Calu3 (cell line): ENCODE results near the gene RTN4IP1. TPM values are rescaled to one million over a fixed set of nuclear protein-coding genes. Genes with fewer than 3 reads are reported as not detected.

Source experiments
- BruUV-seq: library from RNA; stranded (reverse); fragments of 400-500 nt; replicated peaks from 2 replicates; lab custom pipeline; 2021; lab: Mats Ljungman, UMichigan
- CTCF ChIA-PET: fragments of 300-600 bp; sonication (Branson Sonifier 250); formaldehyde crosslinking; loops from one replicate; lab custom pipeline; 2022; ENCODE audit warnings: antibody characterized with exemption; lab: Charles Lee
- DNase-seq: peaks from one replicate; pipeline ENCODE4 v3.0.0; 2022
- H3K27ac Mint-ChIP-seq: one replicate; pipeline ENCODE4 v1.8.0; 2022; ENCODE audit warnings: mixed read lengths; ENCODE audit not compliant: unreplicated experiment
- H3K27me3 Mint-ChIP-seq: one replicate; pipeline ENCODE4 v1.8.0; 2022; ENCODE audit warnings: mixed read lengths; ENCODE audit not compliant: unreplicated experiment
- H3K36me3 Mint-ChIP-seq: one replicate; pipeline ENCODE4 v1.8.0; 2022; ENCODE audit warnings: mild to moderate bottlenecking, moderate library complexity, mixed read lengths; ENCODE audit not compliant: insufficient read depth, unreplicated experiment
- H3K4me1 Mint-ChIP-seq: one replicate; pipeline ENCODE4 v1.8.0; 2022; ENCODE audit warnings: mild to moderate bottlenecking, low read depth, mixed read lengths; ENCODE audit not compliant: unreplicated experiment
- H3K4me3 Mint-ChIP-seq: one replicate; pipeline ENCODE4 v1.8.0; 2022; ENCODE audit warnings: mild to moderate bottlenecking, low read depth, moderate library complexity, mixed read lengths; ENCODE audit not compliant: unreplicated experiment
- H3K9me3 Mint-ChIP-seq: one replicate; pipeline ENCODE4 v1.8.0; 2022; ENCODE audit warnings: low read depth, mixed read lengths; ENCODE audit not compliant: unreplicated experiment
- intact Hi-C: fragments of 100-400 bp; cut with micrococcal nuclease; formaldehyde crosslinking; loops from one replicate; pipeline ENCODE4 v1.10.0; 2022; ENCODE audit not compliant: unreplicated experiment
- total RNA-seq: library from RNA; stranded (reverse); gene quantifications from 2 replicates; pipeline ENCODE4 v1.2.3, GENCODE V29; 2022
- TF ChIP-seq, protein P1 (sequence below): fragments of 200-600 bp; IDR thresholded peaks from one replicate; pipeline ENCODE4 v1.8.0; 2022; ENCODE audit warnings: antibody characterized with exemption; ENCODE audit not compliant: unreplicated experiment

The RTN4IP1 gene
- total RNA-seq, 1 experiment from 2014 or later: 18.8 TPM

DNA sequence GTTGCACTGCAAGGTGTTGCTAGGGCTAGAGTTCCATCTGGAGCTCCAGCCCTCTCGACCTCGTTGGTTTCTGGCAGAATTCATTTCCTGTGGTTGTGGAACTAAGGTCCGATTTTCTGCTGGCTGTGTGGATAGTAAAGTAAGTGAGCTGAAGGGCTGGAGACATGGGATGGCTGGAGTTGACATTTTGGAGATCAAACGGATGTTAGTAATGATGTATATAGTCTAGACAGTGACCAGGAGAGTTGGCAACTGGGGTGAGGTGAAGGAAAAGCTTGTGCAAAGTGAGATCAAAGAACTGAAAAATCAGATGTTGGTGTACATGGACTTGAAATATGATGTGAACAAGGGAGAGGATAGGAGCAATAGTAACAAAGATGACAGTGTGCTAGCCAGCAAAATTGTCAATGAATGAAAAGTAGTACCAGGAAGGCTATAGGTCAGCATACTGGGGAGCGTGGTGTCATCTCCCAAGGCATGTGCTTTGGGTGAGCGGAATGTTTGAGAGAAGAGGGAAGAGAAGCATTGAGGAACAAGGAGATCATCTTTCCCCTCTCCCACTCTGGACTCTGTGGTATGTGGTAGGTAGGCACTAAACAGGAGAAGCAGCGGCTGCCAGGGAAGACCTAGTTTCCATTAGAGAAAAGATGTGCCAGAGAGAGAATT lies 7.9 kb upstream of the RTN4IP1 start:
- TF ChIP-seq, protein P1, sequence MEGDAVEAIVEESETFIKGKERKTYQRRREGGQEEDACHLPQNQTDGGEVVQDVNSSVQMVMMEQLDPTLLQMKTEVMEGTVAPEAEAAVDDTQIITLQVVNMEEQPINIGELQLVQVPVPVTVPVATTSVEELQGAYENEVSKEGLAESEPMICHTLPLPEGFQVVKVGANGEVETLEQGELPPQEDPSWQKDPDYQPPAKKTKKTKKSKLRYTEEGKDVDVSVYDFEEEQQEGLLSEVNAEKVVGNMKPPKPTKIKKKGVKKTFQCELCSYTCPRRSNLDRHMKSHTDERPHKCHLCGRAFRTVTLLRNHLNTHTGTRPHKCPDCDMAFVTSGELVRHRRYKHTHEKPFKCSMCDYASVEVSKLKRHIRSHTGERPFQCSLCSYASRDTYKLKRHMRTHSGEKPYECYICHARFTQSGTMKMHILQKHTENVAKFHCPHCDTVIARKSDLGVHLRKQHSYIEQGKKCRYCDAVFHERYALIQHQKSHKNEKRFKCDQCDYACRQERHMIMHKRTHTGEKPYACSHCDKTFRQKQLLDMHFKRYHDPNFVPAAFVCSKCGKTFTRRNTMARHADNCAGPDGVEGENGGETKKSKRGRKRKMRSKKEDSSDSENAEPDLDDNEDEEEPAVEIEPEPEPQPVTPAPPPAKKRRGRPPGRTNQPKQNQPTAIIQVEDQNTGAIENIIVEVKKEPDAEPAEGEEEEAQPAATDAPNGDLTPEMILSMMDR: no peak
- peaks cover 3% of the 10 kb centered on the region for H3K36me3 Mint-ChIP-seq
- no peak overlapping the region for H3K27ac Mint-ChIP-seq
- peaks cover 12% of the 10 kb centered on the region for H3K4me1 Mint-ChIP-seq
- H3K4me3 Mint-ChIP-seq: no peak overlapping the region
- H3K9me3 Mint-ChIP-seq: no peaks in the 10 kb centered on the region
- DNase-seq: no peak
- no peaks in the 10 kb centered on the region for H3K27me3 Mint-ChIP-seq
- CTCF ChIA-PET: no interaction called here
- intact Hi-C loops: no loop called here
- BruUV-seq: no TSS peak

DNA sequence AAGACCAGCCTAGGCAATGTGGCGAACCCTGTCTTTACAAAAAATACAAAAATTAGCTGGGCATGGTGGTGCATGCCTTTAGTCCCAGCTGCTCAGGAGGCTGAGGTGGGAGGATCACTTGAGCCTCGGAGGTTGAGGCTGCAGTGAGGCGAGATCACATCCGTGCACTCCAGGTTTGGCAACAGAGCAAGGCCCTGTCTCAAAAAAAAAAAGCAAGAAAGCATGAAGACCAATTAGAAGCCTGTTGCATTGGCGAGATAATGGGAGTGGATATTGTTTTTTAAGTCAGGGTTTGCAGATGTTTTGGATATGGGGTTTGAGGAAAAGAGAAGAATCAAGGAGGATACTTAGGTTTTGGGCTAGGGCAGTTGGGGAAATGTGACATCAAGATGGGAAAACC lies 5.3 kb upstream of the RTN4IP1 start:
- H3K27ac Mint-ChIP-seq: no peak overlapping the region
- no peak overlapping the region for H3K4me3 Mint-ChIP-seq
- intact Hi-C loops: no loop called here
- TF ChIP-seq, protein P1: no peak
- CTCF ChIA-PET: no interaction called here
- H3K4me1 Mint-ChIP-seq: peaks cover 12% of the 10 kb centered on the region
- no peaks in the 10 kb centered on the region for H3K27me3 Mint-ChIP-seq
- H3K36me3 Mint-ChIP-seq: peaks cover 10% of the 10 kb centered on the region
- no peak for DNase-seq
- BruUV-seq: no TSS peak
- H3K9me3 Mint-ChIP-seq: no peaks in the 10 kb centered on the region

DNA sequence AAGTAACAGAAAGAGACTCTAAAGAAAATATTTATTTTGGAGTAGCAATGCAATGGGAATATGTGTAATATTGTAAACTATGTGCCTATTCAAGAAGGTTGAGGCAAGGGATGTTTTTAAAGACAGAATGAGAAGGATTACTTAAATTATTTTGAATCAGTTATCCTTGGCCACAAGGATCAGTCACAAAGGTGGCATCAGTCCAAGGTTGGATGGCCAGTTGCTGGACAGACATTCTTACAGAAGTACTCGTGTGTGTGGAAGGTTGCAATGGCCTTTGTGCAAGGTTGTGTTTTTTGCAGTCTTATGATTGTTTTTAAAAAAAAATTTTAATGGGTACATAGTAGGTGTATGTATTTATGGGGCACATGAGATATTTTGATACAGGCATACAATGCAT lies 2.0 kb upstream of the RTN4IP1 start:
- CTCF ChIA-PET: no interaction called here
- Mint-ChIP-seq H3K9me3 (no peaks in the 10 kb centered on the region), H3K4me3 (no peak overlapping the region), H3K4me1 (peaks cover 9% of the 10 kb centered on the region), H3K27me3 (no peaks in the 10 kb centered on the region), H3K27ac (no peak overlapping the region), H3K36me3 (peaks cover 21% of the 10 kb centered on the region)
- no TSS peak for BruUV-seq
- no peak for DNase-seq
- intact Hi-C loops: no loop called here
- TF ChIP-seq, protein P1: no peak

DNA sequence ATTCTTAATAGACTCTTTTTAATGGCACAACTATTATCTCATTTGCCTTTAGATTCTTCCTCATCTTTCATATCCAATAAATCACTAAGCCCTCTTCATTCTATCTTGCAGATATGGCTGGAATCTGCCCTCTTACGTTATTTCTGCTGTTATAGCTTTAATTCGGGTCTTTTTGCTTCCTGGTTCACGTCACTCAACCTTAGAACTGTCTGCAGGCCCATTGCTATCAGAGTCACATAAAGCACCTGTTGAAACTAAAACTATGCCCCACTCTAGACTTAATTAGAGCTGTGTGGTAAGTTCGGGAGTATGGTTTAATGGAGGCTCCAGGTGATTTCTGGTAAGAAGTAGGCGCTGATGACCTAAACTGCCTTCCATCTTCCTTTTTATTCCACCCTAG lies 1.1 kb upstream of the RTN4IP1 start:
- H3K4me1 Mint-ChIP-seq: peaks cover 9% of the 10 kb centered on the region
- H3K27me3 Mint-ChIP-seq: no peaks in the 10 kb centered on the region
- no peak for DNase-seq
- intact Hi-C loops: no loop called here
- H3K4me3 Mint-ChIP-seq: peak overlapping the region; percentile 70
- peaks cover 21% of the 10 kb centered on the region for H3K36me3 Mint-ChIP-seq
- CTCF ChIA-PET: interaction anchor here (0.5 kb wide), 1 partner anchor 61 kb away, joined by 3 read pairs; no protein-coding TSS in a partner anchor
- BruUV-seq: TSS peak; percentile 45
- H3K27ac Mint-ChIP-seq: peak overlapping the region; percentile 60
- TF ChIP-seq, protein P1: no peak
- H3K9me3 Mint-ChIP-seq: no peaks in the 10 kb centered on the region
